GM23248 (cell line): ENCODE measurements around the gene AGGF1. TPM values are rescaled to one million over a fixed set of nuclear protein-coding genes. Genes with fewer than 3 reads are reported as not detected.
"Not testable (repeated sequence)": the region's sequence is repeated elsewhere in the genome, so short reads cannot be mapped to it uniquely, and the experiment has no call there.

ENCODE experiments used
- DNase-seq: peaks from one replicate; pipeline ENCODE4 v3.0.0-alpha.2; 2015
- H2AFZ ChIP-seq: fragments of 200-600 bp; sonication (generic); 2 replicates; pipeline ENCODE4 v1.6.1; 2016; ENCODE audit warnings: antibody characterized with exemption
- H3F3A ChIP-seq: fragments of 200-600 bp; sonication (generic); 2 replicates; pipeline ENCODE4 v1.6.1; 2016; ENCODE audit warnings: mild to moderate bottlenecking, antibody characterized with exemption, mixed run types; ENCODE audit not compliant: insufficient read depth
- H3K27ac ChIP-seq: fragments of 200-600 bp; sonication (generic); 2 replicates; pipeline ENCODE4 v1.5.1; 2016; ENCODE audit warnings: mild to moderate bottlenecking
- H3K27me3 ChIP-seq: fragments of 200-600 bp; sonication (generic); replicated peaks from 2 replicates; pipeline ENCODE4 v1.6.1; 2016; ENCODE audit warnings: mild to moderate bottlenecking; ENCODE audit not compliant: insufficient read depth
- H3K36me3 ChIP-seq: fragments of 200-600 bp; sonication (generic); 2 replicates; pipeline ENCODE4 v1.6.1; 2016; ENCODE audit warnings: low read depth, mild to moderate bottlenecking
- H3K4me1 ChIP-seq: fragments of 200-600 bp; sonication (generic); 2 replicates; pipeline ENCODE4 v1.6.1; 2016; ENCODE audit warnings: mild to moderate bottlenecking; ENCODE audit not compliant: insufficient read depth
- H3K4me2 ChIP-seq: fragments of 200-600 bp; sonication (generic); one replicate; pipeline ENCODE4 v1.6.1; 2016; ENCODE audit warnings: mild to moderate bottlenecking; ENCODE audit not compliant: unreplicated experiment
- H3K4me3 ChIP-seq: fragments of 200-600 bp; sonication (generic); 2 replicates; pipeline ENCODE4 v1.5.1; 2016; ENCODE audit warnings: mild to moderate bottlenecking
- H3K79me2 ChIP-seq: fragments of 200-600 bp; sonication (generic); 2 replicates; pipeline ENCODE4 v1.6.1; 2016; ENCODE audit warnings: mild to moderate bottlenecking; ENCODE audit not compliant: insufficient read depth
- H3K9ac ChIP-seq: fragments of 200-600 bp; sonication (generic); 2 replicates; pipeline ENCODE4 v1.6.1; 2016; ENCODE audit warnings: mild to moderate bottlenecking
- H3K9me2 ChIP-seq: fragments of 200-600 bp; sonication (generic); 2 replicates; pipeline ENCODE4 v1.6.1; 2016; ENCODE audit warnings: mixed run types, mild to moderate bottlenecking, moderate library complexity; ENCODE audit not compliant: insufficient read depth
- H3K9me3 ChIP-seq: fragments of 200-600 bp; sonication (generic); one replicate; pipeline ENCODE4 v1.6.1; 2017; ENCODE audit warnings: low read depth
- H4K20me1 ChIP-seq: fragments of 200-600 bp; sonication (generic); 2 replicates; pipeline ENCODE4 v1.6.0; 2016; ENCODE audit not compliant: insufficient read depth
- EZH2 ChIP-seq: fragments of 200-600 bp; sonication (generic); IDR thresholded peaks from 2 replicates; pipeline ENCODE4 v1.6.1; 2018; ENCODE audit warnings: antibody characterized with exemption, mild to moderate bottlenecking; ENCODE audit not compliant: insufficient read depth, poor library complexity, severe bottlenecking
- EZH2phosphoT487 ChIP-seq: fragments of 200-600 bp; sonication (generic); IDR thresholded peaks from 2 replicates; pipeline ENCODE4 v1.6.1; 2018; ENCODE audit warnings: antibody characterized with exemption, moderate library complexity, mild to moderate bottlenecking, low read depth; ENCODE audit not compliant: insufficient read depth
- WGBS, 2 experiments: methylation state at CpG; one replicate each; pipeline ENCODE4 v1.1.6; 2015 to 2017; ENCODE audit warnings: low lambda C conversion rate in 2 of 2, low coverage in 1 of 2; ENCODE audit errors: missing lambda C conversion rate in 2 of 2; 5-methylcytosine and 5-hydroxymethylcytosine counted together
- in situ Hi-C: fragments of 300-500 bp; cut with MboI; formaldehyde crosslinking; loops from 2 replicates; pipeline ENCODE4 v1.15.0; 2020
- polyA plus RNA-seq: library from polyadenylated mRNA; unstranded; fragments of >200 nt; fragmentation: Nextera tagmentation; extraction: Ambion mirVana; gene quantifications from 2 replicates; pipeline ENCODE4 v1.2.1, GENCODE V29; 2016
- total RNA-seq: library from RNA; depleted of rRNA; stranded (reverse); fragments of >200 nt; shearing (Covaris generic); gene quantifications from 2 replicates; pipeline ENCODE4 v1.2.3, GENCODE V29; 2014

The AGGF1 gene
- total and polyA plus RNA-seq, 2 experiments from 2014 or later, result 25.1 to 29.4 TPM

GRCh38 chr5:77077829-77078176 is 47.6 kb downstream of the AGGF1 start:
- no peaks in the 10 kb centered on the region for H4K20me1 ChIP-seq
- no peak overlapping the region for H3K9ac ChIP-seq
- 84 to 85% methylated on average over 11 to 12 of the region's 12 CpGs for WGBS, 2 experiments
- peak overlapping the region; percentile 63 for H3K4me2 ChIP-seq
- no peaks in the 10 kb centered on the region for H3K27me3 ChIP-seq
- H3K9me3 ChIP-seq, result no peaks in the 10 kb centered on the region
- 0 out of 2 replicates have a peak overlapping the region, but pooled peaks have one; percentile 58 for H3K4me3 ChIP-seq
- H3K4me1 ChIP-seq, result peaks cover 9% of the 10 kb centered on the region
- H3F3A ChIP-seq, result no peaks in the 10 kb centered on the region
- no peaks in the 10 kb centered on the region for H3K9me2 ChIP-seq
- H3K79me2 ChIP-seq, result no peaks in the 10 kb centered on the region
- no peak for DNase-seq
- no peak overlapping the region for H3K27ac ChIP-seq
- TF ChIP-seq EZH2 (no peak), EZH2phosphoT487 (no peak)
- in situ Hi-C loops, result no loop called here
- H2AFZ ChIP-seq, result no peak overlapping the region
- H3K36me3 ChIP-seq, result no peaks in the 10 kb centered on the region

- H3K4me3 ChIP-seq, H3K4me2 ChIP-seq, DNase-seq, H3K27ac ChIP-seq, H3K9ac ChIP-seq, H3K36me3 ChIP-seq, H3K9me2 ChIP-seq, H3K9me3 ChIP-seq, H3K4me1 ChIP-seq, H3K79me2 ChIP-seq, H3K27me3 ChIP-seq, H2AFZ ChIP-seq, H4K20me1 ChIP-seq, in situ Hi-C loops, H3F3A ChIP-seq: not testable (repeated sequence)
- 84 to 86% methylated on average over 11 of the region's 11 CpGs for WGBS, 2 experiments
Observed at GRCh38 chr5:77080479-77080878, 50.3 kb downstream of the AGGF1 start.

- H3K9me3 ChIP-seq, result no peaks in the 10 kb centered on the region
- H3K4me1 ChIP-seq, result no peaks in the 10 kb centered on the region
- no peak overlapping the region for H2AFZ ChIP-seq
- 77 to 82% methylated on average over 5 of the region's 5 CpGs for WGBS, 2 experiments
- no peaks in the 10 kb centered on the region for H3K27me3 ChIP-seq
- H3K9ac ChIP-seq, result no peak overlapping the region
- no peaks in the 10 kb centered on the region for H4K20me1 ChIP-seq
- H3K27ac ChIP-seq, result no peak overlapping the region
- DNase-seq, result no peak
- in situ Hi-C loops, result no loop called here
- no peak overlapping the region for H3K4me2 ChIP-seq
- no peak for TF ChIP-seq EZH2
- TF ChIP-seq EZH2phosphoT487, result no peak
- peaks cover 9% of the 10 kb centered on the region; the same call in 1 of the 2 replicates for H3F3A ChIP-seq
- no peaks in the 10 kb centered on the region for H3K9me2 ChIP-seq
- no peak overlapping the region for H3K4me3 ChIP-seq
- H3K79me2 ChIP-seq, result no peaks in the 10 kb centered on the region
- no peaks in the 10 kb centered on the region for H3K36me3 ChIP-seq
Observed at GRCh38 chr5:77080905-77081304, 50.7 kb downstream of the AGGF1 start.

- Histone ChIP-seq H2AFZ (no peak overlapping the region), H3F3A (peaks cover 13% of the 10 kb centered on the region; the same call in 1 of the 2 replicates), H3K27me3 (no peaks in the 10 kb centered on the region), H3K9me2 (no peaks in the 10 kb centered on the region), H3K4me2 (no peak overlapping the region), H3K4me3 (no peak overlapping the region), H3K9me3 (no peaks in the 10 kb centered on the region), H3K4me1 (no peaks in the 10 kb centered on the region), H3K9ac (no peak overlapping the region), H3K27ac (no peak overlapping the region), H3K36me3 (no peaks in the 10 kb centered on the region), H4K20me1 (no peaks in the 10 kb centered on the region), H3K79me2 (no peaks in the 10 kb centered on the region)
- no peak for DNase-seq
- in situ Hi-C loops, result no loop called here
- TF ChIP-seq EZH2, result no peak
- TF ChIP-seq EZH2phosphoT487, result no peak
- WGBS, 2 experiments, result 88 to 97% methylated on average over 1 of the region's 1 CpG
Observed at GRCh38 chr5:77082280-77082679, 52.1 kb downstream of the AGGF1 start.

GRCh38 chr5:77083088-77083487 is 52.9 kb downstream of the AGGF1 start:
- Histone ChIP-seq H3K9me2 (no peaks in the 10 kb centered on the region), H4K20me1 (no peaks in the 10 kb centered on the region), H3K27ac (no peak overlapping the region), H2AFZ (no peak overlapping the region), H3K9me3 (no peaks in the 10 kb centered on the region), H3F3A (peaks cover 13% of the 10 kb centered on the region; the same call in 1 of the 2 replicates), H3K9ac (no peak overlapping the region), H3K27me3 (no peaks in the 10 kb centered on the region), H3K79me2 (no peaks in the 10 kb centered on the region), H3K4me3 (no peak overlapping the region), H3K36me3 (no peaks in the 10 kb centered on the region), H3K4me2 (no peak overlapping the region), H3K4me1 (peaks cover 4% of the 10 kb centered on the region; the same call in 1 of the 2 replicates)
- in situ Hi-C loops, result no loop called here
- no peak for DNase-seq
- 80 to 83% methylated on average over 6 of the region's 6 CpGs for WGBS, 2 experiments
- TF ChIP-seq EZH2, result no peak
- TF ChIP-seq EZH2phosphoT487, result no peak
